ENCODE measurements around the gene MALAT1. TPM values are rescaled to one million over a fixed set of nuclear protein-coding genes. Genes with fewer than 3 reads are reported as not detected.

Gene MALAT1
- total RNA-seq, 1 donor from 2014 or later: 1,362 TPM

GRCh38 chr11:65538232-65538914 is 39.5 kb downstream of the MALAT1 start:
- no peak overlapping the region for H3K4me3 ChIP-seq (ENCODE audit: low read depth, low read length)
- TF ChIP-seq, protein P1, sequence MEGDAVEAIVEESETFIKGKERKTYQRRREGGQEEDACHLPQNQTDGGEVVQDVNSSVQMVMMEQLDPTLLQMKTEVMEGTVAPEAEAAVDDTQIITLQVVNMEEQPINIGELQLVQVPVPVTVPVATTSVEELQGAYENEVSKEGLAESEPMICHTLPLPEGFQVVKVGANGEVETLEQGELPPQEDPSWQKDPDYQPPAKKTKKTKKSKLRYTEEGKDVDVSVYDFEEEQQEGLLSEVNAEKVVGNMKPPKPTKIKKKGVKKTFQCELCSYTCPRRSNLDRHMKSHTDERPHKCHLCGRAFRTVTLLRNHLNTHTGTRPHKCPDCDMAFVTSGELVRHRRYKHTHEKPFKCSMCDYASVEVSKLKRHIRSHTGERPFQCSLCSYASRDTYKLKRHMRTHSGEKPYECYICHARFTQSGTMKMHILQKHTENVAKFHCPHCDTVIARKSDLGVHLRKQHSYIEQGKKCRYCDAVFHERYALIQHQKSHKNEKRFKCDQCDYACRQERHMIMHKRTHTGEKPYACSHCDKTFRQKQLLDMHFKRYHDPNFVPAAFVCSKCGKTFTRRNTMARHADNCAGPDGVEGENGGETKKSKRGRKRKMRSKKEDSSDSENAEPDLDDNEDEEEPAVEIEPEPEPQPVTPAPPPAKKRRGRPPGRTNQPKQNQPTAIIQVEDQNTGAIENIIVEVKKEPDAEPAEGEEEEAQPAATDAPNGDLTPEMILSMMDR (conservative IDR thresholded peaks at IDR 0.05; ENCODE audit: low read depth, low read length): no peak
- no peak for DNase-seq (ENCODE audit: low read depth)

DNA sequence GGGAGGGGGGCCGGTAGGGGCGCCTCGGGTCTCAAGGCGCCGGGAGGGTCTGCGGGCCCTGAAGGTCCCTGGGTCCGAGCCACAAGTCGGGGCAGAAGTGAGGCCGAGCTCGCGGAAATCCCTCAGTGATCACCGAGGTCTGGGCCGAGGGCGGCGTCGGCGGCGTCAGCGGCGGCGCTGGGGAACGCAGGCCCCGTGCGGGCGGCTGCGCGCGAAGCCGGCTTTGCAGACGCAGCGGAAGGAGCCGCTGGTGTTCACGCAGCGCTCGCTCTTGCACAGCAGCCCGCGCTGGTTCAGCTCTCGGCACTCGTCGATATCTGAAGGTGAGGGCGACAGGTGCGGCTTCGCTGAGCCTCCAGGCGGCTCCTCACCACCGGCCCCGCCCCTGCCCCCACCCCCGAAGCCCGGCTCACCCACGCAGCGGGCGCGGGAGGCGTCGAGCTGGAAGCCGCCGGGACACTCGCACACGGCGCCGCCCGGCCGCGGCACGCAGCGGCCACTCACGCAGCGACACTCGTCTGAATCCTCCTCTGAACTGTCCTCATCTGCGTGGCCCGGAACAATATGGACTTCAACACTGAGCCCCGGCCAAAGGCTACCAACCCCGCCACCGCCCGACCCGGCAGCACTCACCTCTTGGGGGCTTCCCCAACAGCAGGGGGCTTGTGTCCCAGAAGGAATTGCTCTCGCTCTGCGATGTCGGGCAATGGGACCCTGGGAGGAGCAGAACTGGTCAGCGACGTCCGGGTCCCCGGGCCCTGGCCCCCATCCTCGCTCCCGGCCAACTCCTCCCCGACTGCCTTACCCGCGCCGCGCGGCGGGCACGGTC is 40.3 kb downstream of the MALAT1 start:
- peak overlapping the region; percentile 59 for H3K4me3 ChIP-seq (ENCODE audit: low read depth, low read length)

GRCh38 chr11:65539744-65540289 is 41.0 kb downstream of the MALAT1 start:
- DNase-seq (ENCODE audit: low read depth): no peak
- TF ChIP-seq, protein P1 (conservative IDR thresholded peaks at IDR 0.05; ENCODE audit: low read depth, low read length): no peak

More for the DNA sequence above, 40.3 kb downstream of the MALAT1 start:
- DNase-seq (ENCODE audit: low read depth): no peak
- TF ChIP-seq, protein P1 (conservative IDR thresholded peaks at IDR 0.05; ENCODE audit: low read depth, low read length): no peak

GRCh38 chr11:65540290-65541092 is 41.6 kb downstream of the MALAT1 start:
- no peak for DNase-seq (ENCODE audit: low read depth)
- TF ChIP-seq, protein P1 (conservative IDR thresholded peaks at IDR 0.05; ENCODE audit: low read depth, low read length): peak; percentile 79
- H3K4me3 ChIP-seq (ENCODE audit: low read depth, low read length): peak overlapping the region; percentile 59

More at GRCh38 chr11:65539744-65540289, 41.0 kb downstream of the MALAT1 start:
- H3K4me3 ChIP-seq (ENCODE audit: low read depth, low read length): peak overlapping the region; percentile 59

GRCh38 chr11:65541093-65541982 is 42.5 kb downstream of the MALAT1 start:
- H3K4me3 ChIP-seq (ENCODE audit: low read depth, low read length): peak overlapping the region; percentile 59
- TF ChIP-seq, protein P1 (conservative IDR thresholded peaks at IDR 0.05; ENCODE audit: low read depth, low read length): no peak
- no peak for DNase-seq (ENCODE audit: low read depth)

All from epithelial cell of proximal tubule (primary cell).